Nephron (organoid): Measurements from ENCODE around the gene NPC1L1.
"Not testable (repeated sequence)": the region's sequence is repeated elsewhere in the genome, so short reads cannot be mapped to it uniquely, and the experiment has no call there.

ENCODE experiments used
- H3K27ac Mint-ChIP-seq, 3 experiments: 2 replicates each; pipeline ENCODE4 v1.8.0; 2020; ENCODE audit warnings: mixed read lengths in 3 of 3, mild to moderate bottlenecking in 2 of 3, moderate library complexity in 1 of 3
- H3K27me3 Mint-ChIP-seq: 2 replicates; pipeline ENCODE4 v1.8.0; 2021; ENCODE audit warnings: low read depth, mild to moderate bottlenecking, moderate library complexity, mixed read lengths
- H3K36me3 Mint-ChIP-seq: 2 replicates; pipeline ENCODE4 v1.8.0; 2020; ENCODE audit warnings: low read depth, mixed read lengths
- H3K4me1 Mint-ChIP-seq: 2 replicates; pipeline ENCODE4 v1.8.0; 2020; ENCODE audit warnings: mixed read lengths
- H3K4me3 Mint-ChIP-seq, 3 experiments: 2 replicates each; pipeline ENCODE4 v1.8.0; 2020; ENCODE audit warnings: mild to moderate bottlenecking in 3 of 3, mixed read lengths in 3 of 3, moderate library complexity in 2 of 3
- H3K9me3 Mint-ChIP-seq: 2 replicates; pipeline ENCODE4 v1.8.0; 2020; ENCODE audit warnings: mixed read lengths
- CTCF ChIP-seq, 3 experiments: fragments of 200-600 bp; sonication (generic); IDR thresholded peaks; one replicate each; pipeline ENCODE4 v1.5.0; 2021; ENCODE audit warnings: antibody characterized with exemption in 3 of 3; ENCODE audit not compliant: unreplicated experiment in 3 of 3

The NPC1L1 gene

GRCh38 chr7:44508328-44509030, 32.7 kb downstream of the NPC1L1 start:
- no peak for TF ChIP-seq CTCF (IDR thresholded peaks at IDR 0.05; ENCODE audit: unreplicated experiment in 3 of 3)
- Mint-ChIP-seq H3K4me1 (no peaks in the 10 kb centered on the region), H3K36me3 (no peaks in the 10 kb centered on the region), H3K9me3 (peaks cover 16% of the 10 kb centered on the region), H3K4me3 (no peak overlapping the region), H3K27me3 (peaks cover 17% of the 10 kb centered on the region), H3K27ac (no peak overlapping the region)

- H3K4me1 Mint-ChIP-seq, H3K27ac Mint-ChIP-seq, H3K36me3 Mint-ChIP-seq, H3K4me3 Mint-ChIP-seq: not testable (repeated sequence)
- Mint-ChIP-seq H3K9me3 (peaks cover 16% of the 10 kb centered on the region), H3K27me3 (peaks cover 29% of the 10 kb centered on the region)
Measured at GRCh38 chr7:44506592-44507288, 34.4 kb downstream of the NPC1L1 start.

DNA sequence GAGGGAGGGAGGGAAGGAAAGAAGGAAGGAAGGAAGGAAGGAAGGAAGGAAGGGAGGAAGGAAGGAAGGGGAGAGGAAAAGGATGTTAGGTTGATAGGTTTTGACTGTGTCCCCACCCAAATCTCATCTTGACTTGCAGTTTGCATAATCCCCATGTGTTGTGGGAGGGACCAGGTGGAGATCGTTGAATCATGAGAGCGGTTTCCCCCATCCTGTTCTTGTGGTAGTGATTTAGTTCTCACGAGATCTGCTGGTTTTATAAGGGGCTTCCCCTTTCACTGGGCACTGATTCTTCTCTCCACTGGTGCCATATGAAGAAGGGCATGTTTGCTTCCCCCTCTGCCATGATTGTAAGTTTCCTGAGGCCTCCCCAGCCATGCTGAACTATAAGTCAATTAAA, 35.5 kb downstream of the NPC1L1 start:
- Mint-ChIP-seq H3K27me3 (peaks cover 30% of the 10 kb centered on the region), H3K9me3 (peaks cover 13% of the 10 kb centered on the region), H3K4me3 (no peak overlapping the region), H3K36me3 (no peaks in the 10 kb centered on the region), H3K27ac (no peak overlapping the region), H3K4me1 (no peaks in the 10 kb centered on the region)
- no peak for TF ChIP-seq CTCF (IDR thresholded peaks at IDR 0.05; ENCODE audit: unreplicated experiment in 3 of 3)

DNA sequence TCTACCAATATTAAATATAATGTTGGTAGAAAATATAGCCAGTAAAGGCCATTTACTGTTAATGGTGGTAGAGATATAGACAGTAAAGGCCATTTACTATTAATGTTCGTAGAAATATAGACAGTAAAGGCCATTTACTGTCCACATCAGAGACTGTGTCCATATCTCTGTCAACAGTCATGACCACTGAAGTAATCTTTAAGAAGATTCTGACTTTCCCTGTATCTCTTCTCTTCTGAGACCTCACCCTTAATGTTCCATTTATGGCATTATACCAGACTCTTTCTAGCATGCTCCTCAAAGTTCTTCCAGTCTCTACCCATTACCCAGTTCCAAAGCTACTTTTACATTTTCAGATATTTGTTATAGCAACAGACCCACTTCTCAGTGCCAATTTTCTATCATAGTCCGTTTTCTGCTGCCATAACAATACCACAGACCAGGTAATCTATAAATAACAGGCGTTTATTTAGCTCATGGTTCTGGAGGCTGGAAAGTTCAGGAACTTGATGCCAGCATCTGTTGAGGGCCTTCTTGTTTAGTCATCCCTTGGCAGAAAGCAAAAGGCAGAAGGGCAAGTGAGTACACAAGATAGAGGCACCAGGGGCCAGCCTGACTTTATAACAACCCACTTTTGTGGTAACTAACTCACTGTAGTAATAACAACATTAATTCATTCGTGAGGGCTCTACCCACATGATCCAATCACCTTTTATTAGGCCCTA, 42.7 kb downstream of the NPC1L1 start:
- no peaks in the 10 kb centered on the region for H3K4me1 Mint-ChIP-seq
- peaks cover 28% of the 10 kb centered on the region for H3K27me3 Mint-ChIP-seq
- no peak overlapping the region for H3K4me3 Mint-ChIP-seq

GRCh38 chr7:44497155-44498027, 43.7 kb downstream of the NPC1L1 start:
- Mint-ChIP-seq H3K36me3 (no peaks in the 10 kb centered on the region), H3K9me3 (no peaks in the 10 kb centered on the region), H3K4me3 (no peak overlapping the region), H3K27ac (no peak overlapping the region), H3K27me3 (peaks cover 18% of the 10 kb centered on the region), H3K4me1 (no peaks in the 10 kb centered on the region)
- no peak for TF ChIP-seq CTCF (IDR thresholded peaks at IDR 0.05; ENCODE audit: unreplicated experiment in 3 of 3)

More for the DNA sequence above, 42.7 kb downstream of the NPC1L1 start:
- Mint-ChIP-seq H3K9me3 (no peaks in the 10 kb centered on the region), H3K36me3 (no peaks in the 10 kb centered on the region), H3K27ac (no peak overlapping the region)
- TF ChIP-seq CTCF (IDR thresholded peaks at IDR 0.05; ENCODE audit: unreplicated experiment in 3 of 3) = no peak

GRCh38 chr7:44496385-44496784, 44.7 kb downstream of the NPC1L1 start:
- Mint-ChIP-seq H3K27ac (no peak overlapping the region), H3K4me3 (no peak overlapping the region), H3K4me1 (no peaks in the 10 kb centered on the region), H3K9me3 (no peaks in the 10 kb centered on the region), H3K36me3 (no peaks in the 10 kb centered on the region), H3K27me3 (peaks cover 10% of the 10 kb centered on the region)
- TF ChIP-seq CTCF (IDR thresholded peaks at IDR 0.05; ENCODE audit: unreplicated experiment in 3 of 3) = no peak
